CD14-positive monocyte (primary cell): ENCODE data around the gene ALDH4A1. TPM values are rescaled to one million over a fixed set of nuclear protein-coding genes. Genes with fewer than 3 reads are reported as not detected.
A peak's percentile ranks its signal among the peaks of the same experiment; 100 is the strongest.

Source experiments
- DNase-seq, 3 donors: peaks; one replicate each; pipeline ENCODE4 v3.0.0-alpha.2; 2011 to 2022
- H2AFZ ChIP-seq: 2 replicates; pipeline ENCODE4 v1.6.0; 2012; ENCODE audit warnings: mild to moderate bottlenecking, low read depth, low read length, inconsistent platforms; ENCODE audit not compliant: insufficient read depth, poor library complexity, severe bottlenecking
- H3K27ac ChIP-seq, 2 donors: 1 replicate in 1 of 2; 2 replicates in 1 of 2; pipeline ENCODE4 v1.5.1; 2012 to 2013; ENCODE audit warnings: low read length in 2 of 2, control low read depth in 1 of 2, inconsistent platforms in 1 of 2, low read depth in 1 of 2, mild to moderate bottlenecking in 1 of 2
- H3K27me3 ChIP-seq, 2 donors: one replicate each; pipeline versions ENCODE4 v1.6.0 to v1.6.1; 2011 to 2013; ENCODE audit warnings: low read length in 2 of 2; ENCODE audit not compliant: control insufficient read depth in 2 of 2, insufficient read depth in 2 of 2
- H3K36me3 ChIP-seq, 2 donors: replicated peaks in 1 of 2; 1 replicate in 1 of 2; 2 replicates in 1 of 2; pipeline versions ENCODE4 v1.5.1 to v1.6.1; 2012 to 2013; ENCODE audit warnings: low read length in 2 of 2, control low read depth in 1 of 2, inconsistent platforms in 1 of 2, mild to moderate bottlenecking in 1 of 2; ENCODE audit not compliant: insufficient read depth in 2 of 2, control insufficient read depth in 1 of 2
- H3K4me1 ChIP-seq, 2 donors: 1 replicate in 1 of 2; 2 replicates in 1 of 2; pipeline versions ENCODE4 v1.5.1 to v1.6.1; 2012 to 2013; ENCODE audit warnings: low read length in 2 of 2, control low read depth in 1 of 2, inconsistent platforms in 1 of 2, mild to moderate bottlenecking in 1 of 2, moderate library complexity in 1 of 2; ENCODE audit not compliant: insufficient read depth in 2 of 2, control insufficient read depth in 1 of 2
- H3K4me2 ChIP-seq: replicated peaks from 2 replicates; pipeline ENCODE3; 2012; ENCODE audit warnings: low read length, moderate library complexity, mild to moderate bottlenecking; ENCODE audit not compliant: poor library complexity, severe bottlenecking; ENCODE audit errors: extremely low read depth
- H3K4me3 ChIP-seq, 3 experiments: fragments of 200-600 bp in 1 of 3; sonication (generic) in 1 of 3; replicated peaks in 1 of 3; 1 replicate in 2 of 3; 2 replicates in 1 of 3; pipeline ENCODE4 v1.5.1; 2011 to 2013; ENCODE audit warnings: low read length in 3 of 3, mild to moderate bottlenecking in 3 of 3, control low read depth in 2 of 3, low read depth in 2 of 3, inconsistent platforms in 1 of 3, moderate library complexity in 1 of 3
- H3K79me2 ChIP-seq: 2 replicates; pipeline ENCODE4 v1.6.0; 2012; ENCODE audit warnings: mild to moderate bottlenecking, control low read depth, inconsistent platforms, low read length, moderate library complexity; ENCODE audit not compliant: insufficient read depth
- H3K9ac ChIP-seq: 2 replicates; pipeline ENCODE4 v1.6.0; 2017; ENCODE audit warnings: low read length, mild to moderate bottlenecking; ENCODE audit not compliant: insufficient read depth, poor library complexity, severe bottlenecking
- H3K9me3 ChIP-seq, 2 donors: replicated peaks in 1 of 2; 1 replicate in 1 of 2; 2 replicates in 1 of 2; pipeline versions ENCODE4 v1.5.1 to v1.6.1; 2012 to 2013; ENCODE audit warnings: low read length in 2 of 2, control low read depth in 1 of 2; ENCODE audit not compliant: control insufficient read depth in 1 of 2, insufficient read depth in 1 of 2
- H4K20me1 ChIP-seq: 2 replicates; pipeline ENCODE4 v1.6.0; 2012; ENCODE audit warnings: mild to moderate bottlenecking, low read length, control low read depth, moderate library complexity; ENCODE audit not compliant: insufficient read depth
- H3K27ac Mint-ChIP-seq, 7 donors: one replicate each; pipeline ENCODE4 v1.8.0; 2020; ENCODE audit warnings: mild to moderate bottlenecking in 7 of 7, mixed read lengths in 7 of 7, moderate library complexity in 6 of 7, inconsistent platforms in 2 of 7
- H3K27me3 Mint-ChIP-seq, 3 donors: one replicate each; pipeline ENCODE4 v1.8.0; 2021 to 2022; ENCODE audit warnings: low read depth in 3 of 3, mild to moderate bottlenecking in 3 of 3, mixed read lengths in 3 of 3, moderate library complexity in 3 of 3, inconsistent platforms in 1 of 3
- H3K36me3 Mint-ChIP-seq, 2 donors: one replicate each; pipeline ENCODE4 v1.8.0; 2020; ENCODE audit warnings: mixed read lengths in 2 of 2, inconsistent platforms in 1 of 2, mild to moderate bottlenecking in 1 of 2
- H3K4me1 Mint-ChIP-seq: one replicate; pipeline ENCODE4 v1.8.0; 2020; ENCODE audit warnings: mild to moderate bottlenecking, mixed read lengths
- H3K4me3 Mint-ChIP-seq, 2 donors: one replicate each; pipeline ENCODE4 v1.8.0; 2020; ENCODE audit warnings: mild to moderate bottlenecking in 2 of 2, mixed read lengths in 2 of 2, moderate library complexity in 1 of 2
- H3K9me3 Mint-ChIP-seq, 7 donors: one replicate each; pipeline ENCODE4 v1.8.0; 2020 to 2022; ENCODE audit warnings: mixed read lengths in 7 of 7, mild to moderate bottlenecking in 6 of 7, moderate library complexity in 6 of 7, inconsistent platforms in 2 of 7
- WGBS: methylation state at CpG from one replicate; pipeline ENCODE4 v1.1.5; 2013; ENCODE audit warnings: missing lambda C conversion rate; ENCODE audit not compliant: insufficient coverage; 5-methylcytosine and 5-hydroxymethylcytosine counted together
- intact Hi-C, 2 donors: fragments of 100-400 bp; cut with micrococcal nuclease; formaldehyde crosslinking; loops; one replicate each; pipeline versions ENCODE4 v1.15.0 to v1.15.1; 2023
- polyA plus RNA-seq, 3 donors: library from polyadenylated mRNA; depleted of rRNA in 1 of 3; unstranded in 2 of 3; stranded (reverse) in 1 of 3; fragments of 300-500 nt in 2 of 3; fragments of >200 nt in 1 of 3; fragmentation: Illumina TruSeq in 2 of 3; gene quantifications; 1 replicate in 2 of 3; 2 replicates in 1 of 3; pipeline ENCODE4 v1.2.3, GENCODE V29; 2012 to 2021
- TF ChIP-seq, protein P1 (sequence below): fragments of 200-600 bp; IDR thresholded peaks from one replicate; pipeline ENCODE4 v1.8.0; 2022; ENCODE audit warnings: antibody characterized with exemption, mild to moderate bottlenecking

ALDH4A1 gene
- polyA plus RNA-seq, 3 donors = 4.8 to 7.8 (median 6.1) TPM

DNA sequence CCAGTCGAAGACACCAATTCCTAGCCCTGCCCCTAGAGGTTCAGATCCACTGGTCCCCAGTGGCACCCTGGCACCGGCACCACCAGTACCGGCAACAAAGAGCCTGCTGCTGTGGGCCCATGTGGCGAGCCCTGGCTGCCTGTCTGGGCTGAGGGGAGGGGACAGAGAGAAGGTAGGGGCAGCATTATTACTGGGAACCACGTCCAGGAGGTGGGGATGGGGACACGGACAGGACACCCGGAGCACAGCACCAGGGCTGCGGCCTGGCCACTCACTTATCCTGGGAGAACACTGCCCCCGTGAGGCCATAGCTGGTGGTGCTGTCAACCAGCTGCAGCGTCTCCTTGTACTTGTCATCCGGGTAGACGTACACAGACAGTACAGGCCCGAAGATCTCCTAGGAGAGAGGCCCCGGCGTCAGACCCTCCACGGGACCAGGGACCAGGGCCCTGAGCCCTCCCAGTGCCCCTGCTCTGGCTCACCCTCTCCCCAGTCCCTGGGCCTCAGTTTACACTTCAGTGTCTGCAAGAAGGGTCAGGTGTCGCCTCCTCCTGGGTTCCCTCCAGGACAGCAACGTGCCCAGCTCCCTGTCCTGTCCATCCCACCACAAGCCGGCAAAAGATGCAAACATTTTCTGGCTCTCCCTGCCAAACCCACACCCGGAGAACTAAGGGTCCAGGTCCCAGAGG lies 27.1 kb downstream of the ALDH4A1 start:
- H3K4me2 ChIP-seq = no peak overlapping the region
- H3K36me3 ChIP-seq = peaks cover 21 to 27% of the 10 kb centered on the region in 2 donors
- no peak overlapping the region for H3K27ac ChIP-seq
- DNase-seq = peak; percentile 29 to 44 (median 34)
- H3K27ac Mint-ChIP-seq = peak overlapping the region in 1 of 7 donors; percentile 63
- H4K20me1 ChIP-seq = no peaks in the 10 kb centered on the region
- H3K9me3 ChIP-seq = no peaks in the 10 kb centered on the region
- H3K27me3 ChIP-seq = no peaks in the 10 kb centered on the region
- intact Hi-C loops = no loop called here
- H3K27me3 Mint-ChIP-seq = peaks cover 0 to 3% (median 0%) of the 10 kb centered on the region in 3 donors
- no peak overlapping the region for H3K4me3 Mint-ChIP-seq
- H3K9ac ChIP-seq = no peak overlapping the region
- TF ChIP-seq, protein P1, sequence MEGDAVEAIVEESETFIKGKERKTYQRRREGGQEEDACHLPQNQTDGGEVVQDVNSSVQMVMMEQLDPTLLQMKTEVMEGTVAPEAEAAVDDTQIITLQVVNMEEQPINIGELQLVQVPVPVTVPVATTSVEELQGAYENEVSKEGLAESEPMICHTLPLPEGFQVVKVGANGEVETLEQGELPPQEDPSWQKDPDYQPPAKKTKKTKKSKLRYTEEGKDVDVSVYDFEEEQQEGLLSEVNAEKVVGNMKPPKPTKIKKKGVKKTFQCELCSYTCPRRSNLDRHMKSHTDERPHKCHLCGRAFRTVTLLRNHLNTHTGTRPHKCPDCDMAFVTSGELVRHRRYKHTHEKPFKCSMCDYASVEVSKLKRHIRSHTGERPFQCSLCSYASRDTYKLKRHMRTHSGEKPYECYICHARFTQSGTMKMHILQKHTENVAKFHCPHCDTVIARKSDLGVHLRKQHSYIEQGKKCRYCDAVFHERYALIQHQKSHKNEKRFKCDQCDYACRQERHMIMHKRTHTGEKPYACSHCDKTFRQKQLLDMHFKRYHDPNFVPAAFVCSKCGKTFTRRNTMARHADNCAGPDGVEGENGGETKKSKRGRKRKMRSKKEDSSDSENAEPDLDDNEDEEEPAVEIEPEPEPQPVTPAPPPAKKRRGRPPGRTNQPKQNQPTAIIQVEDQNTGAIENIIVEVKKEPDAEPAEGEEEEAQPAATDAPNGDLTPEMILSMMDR = peak; percentile 80
- peaks cover 10% of the 10 kb centered on the region for H3K4me1 Mint-ChIP-seq
- no peaks in the 10 kb centered on the region for H3K79me2 ChIP-seq
- H3K36me3 Mint-ChIP-seq = peaks cover 21 to 39% of the 10 kb centered on the region in 2 donors
- no peaks in the 10 kb centered on the region for H3K4me1 ChIP-seq
- no peak overlapping the region for H2AFZ ChIP-seq
- no peaks in the 10 kb centered on the region for H3K9me3 Mint-ChIP-seq
- no peak overlapping the region for H3K4me3 ChIP-seq
- WGBS = 62% methylated on average over 18 of the region's 20 CpGs

DNA sequence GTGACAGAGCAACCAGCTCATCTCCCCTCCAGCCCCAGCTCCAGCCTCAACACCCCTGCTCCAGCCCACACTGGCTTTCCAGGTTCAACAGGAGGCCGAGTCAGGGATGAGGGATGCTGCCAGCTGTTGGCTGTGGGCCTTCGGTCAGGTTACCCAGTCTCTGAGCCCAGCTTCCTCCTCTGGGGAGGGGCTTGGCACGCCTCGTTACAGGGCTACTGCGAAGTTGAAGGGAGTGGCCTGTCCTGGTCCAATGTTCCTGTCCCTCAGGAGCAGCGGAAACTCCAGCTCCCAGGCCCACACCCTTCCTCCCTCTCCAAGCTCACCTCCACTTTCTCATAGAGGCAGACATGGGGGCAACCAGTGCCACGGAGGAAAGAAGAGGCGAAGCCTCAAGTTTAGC lies 27.8 kb downstream of the ALDH4A1 start:
- Histone ChIP-seq H3K9ac (no peak overlapping the region), H3K36me3 (peaks cover 21 to 27% of the 10 kb centered on the region in 2 donors), H3K9me3 (no peaks in the 10 kb centered on the region), H3K79me2 (no peaks in the 10 kb centered on the region), H3K4me3 (no peak overlapping the region), H3K4me2 (no peak overlapping the region), H3K27me3 (no peaks in the 10 kb centered on the region), H3K27ac (no peak overlapping the region), H2AFZ (no peak overlapping the region), H4K20me1 (no peaks in the 10 kb centered on the region), H3K4me1 (no peaks in the 10 kb centered on the region)
- Mint-ChIP-seq H3K4me3 (no peak overlapping the region), H3K4me1 (peaks cover 10% of the 10 kb centered on the region), H3K27me3 (peaks cover 0 to 3% (median 0%) of the 10 kb centered on the region in 3 donors), H3K27ac (no peak overlapping the region), H3K9me3 (no peaks in the 10 kb centered on the region), H3K36me3 (peaks cover 21 to 36% of the 10 kb centered on the region in 2 donors)
- TF ChIP-seq, protein P1 = no peak
- DNase-seq = no peak
- 89% methylated on average over 7 of the region's 8 CpGs for WGBS
- intact Hi-C loops = no loop called here
